KBM-7 (cell line): Measurements from ENCODE around the gene SAMD7.

ENCODE experiments used
- DNase-seq: peaks from one replicate; pipeline ENCODE4 v3.0.0-alpha.2; 2015
- in situ Hi-C: fragments of 300-500 bp; cut with MboI; formaldehyde crosslinking; loops from 2 replicates; pipeline ENCODE4 v1.14.3; 2020; ENCODE audit warnings: low sequenced_read_pairs, low pct_unique_long_range_greater_than_20kb, mixed read lengths

The SAMD7 gene

DNA sequence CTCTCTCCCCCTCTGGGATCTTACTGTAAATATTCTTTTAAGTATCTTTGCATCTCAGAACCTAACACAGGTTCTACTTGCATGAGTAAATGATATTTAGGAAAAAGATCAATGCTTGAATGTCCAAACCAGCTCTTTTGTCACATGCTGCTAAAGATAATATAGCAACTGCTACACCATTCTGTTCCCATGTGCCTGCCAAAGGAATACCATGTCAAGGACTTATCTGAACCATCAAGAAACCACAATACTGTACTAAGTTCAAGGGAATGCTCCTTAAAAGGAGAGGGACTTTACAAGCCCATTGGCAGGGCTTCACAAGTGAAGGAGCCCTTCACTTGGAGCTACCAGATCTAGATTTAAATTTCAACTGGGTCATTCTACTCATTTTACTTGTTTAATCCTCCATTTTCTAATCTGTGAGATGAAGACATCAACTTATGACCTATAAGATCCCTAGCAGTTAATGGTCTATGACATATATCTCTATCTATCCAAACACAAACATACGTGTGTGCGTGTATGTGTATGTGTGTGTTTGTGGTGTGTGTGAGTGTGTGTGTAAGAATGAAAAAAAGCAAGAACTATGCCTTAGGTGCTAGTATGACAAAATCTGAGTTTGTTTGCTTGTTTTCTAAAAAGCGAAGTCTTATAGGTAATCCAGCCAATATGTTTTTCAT is 42.2 kb downstream of the SAMD7 start:
- in situ Hi-C loops: no loop called here
- DNase-seq: no peak

DNA sequence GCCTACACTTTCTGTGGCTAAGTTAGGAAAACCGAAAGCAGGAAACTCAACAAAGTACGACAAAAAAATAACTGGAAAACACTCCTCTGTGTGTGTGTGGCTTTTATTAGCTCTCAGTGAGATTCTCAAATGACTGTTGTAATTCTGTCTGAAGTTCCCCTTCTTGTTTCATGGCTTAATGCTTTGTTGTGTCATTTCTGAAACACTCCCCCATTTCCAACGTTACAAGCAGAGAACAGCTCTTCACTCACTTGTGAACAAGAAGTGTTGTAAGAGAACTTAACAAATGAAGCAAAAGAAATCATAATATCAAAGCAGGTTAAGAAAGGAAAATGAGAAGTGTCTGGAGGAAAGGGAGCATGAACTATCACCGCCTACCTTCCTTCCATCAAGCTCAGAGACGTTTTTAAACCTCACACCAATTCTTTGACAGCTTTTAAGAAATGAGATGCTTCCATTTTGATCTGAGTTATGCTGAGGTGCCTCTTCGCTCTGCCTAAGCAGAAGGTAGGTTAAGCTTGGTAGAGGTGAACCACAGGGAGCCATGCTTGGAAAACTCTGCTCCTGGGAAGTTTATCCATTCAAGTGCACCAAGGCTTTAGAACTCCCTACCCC is 42.9 kb downstream of the SAMD7 start:
- in situ Hi-C loops: no loop called here
- peak; percentile 73 for DNase-seq

DNA sequence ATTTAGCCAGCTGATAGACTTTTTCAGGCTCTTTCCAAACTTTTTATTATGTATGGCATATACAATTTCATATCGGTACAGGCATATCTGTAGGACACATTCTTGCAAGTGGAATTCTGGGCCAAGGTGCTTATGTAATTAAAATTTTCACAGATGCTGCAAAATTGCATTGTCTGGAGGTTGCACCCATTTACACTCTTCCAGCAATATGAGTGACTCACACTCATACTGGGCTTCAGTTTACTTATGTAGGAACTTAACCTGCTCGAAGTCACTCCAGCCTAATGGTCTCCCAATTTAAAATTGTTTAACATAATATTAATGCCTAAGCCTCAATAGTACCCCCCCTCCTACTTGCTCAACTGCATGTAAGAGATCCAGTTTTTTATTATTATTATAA is 44.0 kb downstream of the SAMD7 start:
- in situ Hi-C loops: no loop called here
- DNase-seq: no peak

DNA sequence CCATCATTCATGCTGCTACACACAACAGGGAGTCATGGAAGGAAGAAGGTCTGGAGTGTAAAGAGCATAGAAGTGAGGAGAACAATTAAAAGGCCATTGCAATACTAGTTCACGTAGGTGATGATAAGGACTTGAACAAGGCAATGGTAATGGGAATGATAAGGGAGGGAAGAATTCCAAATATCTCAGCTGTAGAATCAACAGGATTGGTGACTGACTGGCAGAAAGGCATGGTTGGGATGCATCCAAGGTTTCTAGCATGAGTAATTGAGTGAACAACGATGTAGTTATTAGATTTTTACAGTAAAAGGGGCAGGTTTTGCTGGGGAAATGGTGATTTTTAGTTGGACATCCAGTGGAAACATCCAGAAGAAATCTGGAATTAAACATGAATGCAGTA is 52.8 kb downstream of the SAMD7 start:
- no peak for DNase-seq
- in situ Hi-C loops: no loop called here

DNA sequence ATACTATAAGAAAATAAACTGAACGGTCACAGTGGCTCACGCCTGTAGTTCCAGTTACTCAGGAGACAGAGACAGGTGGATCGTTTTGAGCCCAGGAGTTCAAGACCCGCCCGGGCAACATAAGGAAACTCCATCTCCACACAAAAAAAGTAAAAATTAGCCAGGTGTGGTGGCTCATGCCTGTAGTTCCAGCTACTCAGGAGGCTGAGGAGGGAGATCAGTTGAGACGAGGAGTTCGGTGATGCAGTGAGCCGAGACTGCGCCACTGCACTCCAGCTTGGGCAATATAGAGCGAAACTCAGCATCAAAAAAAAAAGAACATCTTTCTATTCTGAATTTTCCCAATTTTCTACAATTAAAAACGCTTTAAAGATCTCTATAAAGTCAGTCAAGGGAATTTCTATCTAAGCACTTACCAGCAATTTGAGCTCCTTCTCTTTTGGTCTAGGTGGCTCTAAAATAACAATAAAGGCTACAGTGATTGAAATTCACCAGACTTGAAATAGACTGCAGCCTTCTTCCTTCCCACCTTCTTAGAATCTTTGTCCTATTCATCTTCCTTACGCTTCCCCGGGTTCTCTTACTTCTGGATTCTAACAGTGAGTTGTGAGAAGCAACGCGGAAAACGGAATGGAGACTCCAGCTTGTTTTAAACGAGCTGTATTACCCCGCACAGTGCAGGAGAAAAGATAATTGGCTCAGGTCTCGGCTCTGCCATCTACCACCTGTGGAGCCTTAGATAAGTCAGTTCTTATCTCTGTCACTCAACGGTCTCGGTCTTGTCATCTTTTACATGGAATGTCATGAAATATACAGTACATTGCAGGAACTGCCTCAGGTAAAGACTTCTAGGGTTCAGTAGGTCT is 54.4 kb downstream of the SAMD7 start:
- in situ Hi-C loops: no loop called here
- DNase-seq: no peak

DNA sequence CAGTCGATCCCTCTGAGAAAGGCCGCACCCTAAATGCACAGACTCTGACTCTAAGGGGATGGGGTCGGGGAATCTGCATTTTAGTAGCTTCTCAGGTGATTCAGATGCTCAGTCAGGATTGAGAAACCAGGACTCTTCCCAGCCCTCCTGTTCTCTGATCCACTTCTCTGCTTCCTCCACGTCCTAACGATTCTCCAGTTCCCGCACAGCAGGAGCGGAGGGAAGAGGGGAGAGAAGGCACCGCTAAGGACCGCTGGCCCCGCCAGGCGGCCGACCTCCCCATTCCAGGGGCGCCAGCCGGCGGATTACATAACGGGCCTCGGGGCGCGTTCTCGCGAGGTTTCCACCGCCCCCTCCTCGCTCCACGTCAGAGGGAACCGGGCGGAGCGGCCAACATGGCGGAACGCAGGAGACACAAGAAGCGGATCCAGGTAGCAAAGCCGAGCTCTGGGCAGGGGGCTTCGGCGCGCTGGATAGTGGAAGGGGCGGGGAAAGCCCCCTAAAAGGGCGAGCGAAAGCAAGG is 55.1 kb downstream of the SAMD7 start, which contains the start of gene SEC62:
Gene SEC62 (plus strand): TSS at position 380 of the 523 bp plus-strand sequence. CDS start 16 bp downstream, at position 396.
- in situ Hi-C loops: no loop called here
- peak; percentile 94 for DNase-seq

DNA sequence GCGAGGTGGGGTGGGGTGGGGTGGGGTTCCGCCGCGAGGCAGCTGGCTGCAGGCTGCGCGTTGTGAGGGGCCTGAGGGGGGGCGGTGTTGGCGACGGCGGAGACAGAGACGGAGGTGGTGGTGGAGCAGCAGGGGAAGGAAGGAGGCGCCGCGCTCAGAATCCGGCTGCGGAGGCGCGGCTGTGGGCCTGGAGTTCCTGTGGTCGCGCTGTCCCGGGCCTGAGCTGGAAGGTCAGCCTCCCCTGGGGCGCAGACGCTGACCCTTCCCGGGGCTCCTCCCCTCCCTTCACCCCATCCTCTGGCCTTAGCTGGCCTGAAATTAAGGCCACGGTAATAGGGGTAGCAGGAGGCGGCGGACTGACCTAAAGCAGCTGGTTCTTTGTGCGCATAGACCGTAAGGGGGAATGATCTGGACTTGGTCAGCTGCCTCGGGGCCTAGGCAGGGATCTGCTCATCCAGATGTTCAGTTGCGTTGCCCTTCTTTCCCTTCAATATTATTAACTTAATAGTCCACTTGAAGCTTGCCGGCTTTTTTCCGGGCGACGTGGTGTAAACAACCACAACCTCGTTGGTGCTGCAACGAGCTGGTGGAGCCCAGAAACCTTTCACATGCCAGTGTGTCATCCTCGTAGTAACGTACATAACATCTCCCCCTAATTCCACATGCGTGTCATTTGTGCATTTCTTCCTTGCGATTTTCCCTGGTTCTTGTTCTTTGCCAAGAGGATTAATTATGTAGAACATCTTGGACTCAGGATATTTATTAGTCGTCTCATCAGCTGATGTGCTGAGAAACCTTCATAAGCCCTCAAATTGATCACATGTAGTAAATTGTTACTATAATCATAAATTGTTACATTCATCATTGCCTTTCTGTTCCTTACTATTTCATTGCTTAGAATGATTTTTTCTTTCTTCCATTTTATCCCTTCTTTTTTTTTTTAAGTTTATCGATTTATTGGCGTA is 55.9 kb downstream of the SAMD7 start:
- peak; percentile 68 for DNase-seq
- in situ Hi-C loops: no loop called here

DNA sequence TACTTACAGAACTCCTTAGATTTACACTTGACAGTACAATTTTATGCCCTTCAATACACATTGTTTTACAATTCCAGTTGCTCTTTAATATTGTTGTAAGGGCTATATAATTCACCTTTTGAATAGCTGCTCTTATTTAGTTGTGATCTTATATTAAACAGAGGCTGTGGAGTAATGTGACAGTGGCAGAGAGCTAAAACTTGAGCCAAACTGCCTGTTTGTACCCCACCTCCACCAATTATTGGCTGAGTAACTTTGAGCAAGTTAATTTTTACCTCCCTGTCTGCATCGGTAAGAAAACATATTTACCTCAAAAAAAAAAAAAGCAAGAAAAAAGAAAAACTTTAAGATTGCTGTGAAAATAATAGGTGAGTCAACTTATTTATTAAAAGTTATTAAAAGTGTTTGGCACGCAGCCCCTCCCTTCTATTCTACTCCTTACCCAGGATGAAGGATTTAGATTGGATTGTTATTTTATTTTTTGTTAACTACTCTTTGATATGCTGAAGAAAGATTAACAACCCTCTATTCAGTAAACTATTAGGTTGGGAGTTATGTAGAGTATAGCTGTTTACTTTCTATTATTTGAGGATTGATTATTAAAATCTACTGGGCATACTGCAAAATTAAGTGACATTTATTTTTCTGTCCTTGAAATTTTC is 57.0 kb downstream of the SAMD7 start:
- DNase-seq: no peak
- in situ Hi-C loops: no loop called here

DNA sequence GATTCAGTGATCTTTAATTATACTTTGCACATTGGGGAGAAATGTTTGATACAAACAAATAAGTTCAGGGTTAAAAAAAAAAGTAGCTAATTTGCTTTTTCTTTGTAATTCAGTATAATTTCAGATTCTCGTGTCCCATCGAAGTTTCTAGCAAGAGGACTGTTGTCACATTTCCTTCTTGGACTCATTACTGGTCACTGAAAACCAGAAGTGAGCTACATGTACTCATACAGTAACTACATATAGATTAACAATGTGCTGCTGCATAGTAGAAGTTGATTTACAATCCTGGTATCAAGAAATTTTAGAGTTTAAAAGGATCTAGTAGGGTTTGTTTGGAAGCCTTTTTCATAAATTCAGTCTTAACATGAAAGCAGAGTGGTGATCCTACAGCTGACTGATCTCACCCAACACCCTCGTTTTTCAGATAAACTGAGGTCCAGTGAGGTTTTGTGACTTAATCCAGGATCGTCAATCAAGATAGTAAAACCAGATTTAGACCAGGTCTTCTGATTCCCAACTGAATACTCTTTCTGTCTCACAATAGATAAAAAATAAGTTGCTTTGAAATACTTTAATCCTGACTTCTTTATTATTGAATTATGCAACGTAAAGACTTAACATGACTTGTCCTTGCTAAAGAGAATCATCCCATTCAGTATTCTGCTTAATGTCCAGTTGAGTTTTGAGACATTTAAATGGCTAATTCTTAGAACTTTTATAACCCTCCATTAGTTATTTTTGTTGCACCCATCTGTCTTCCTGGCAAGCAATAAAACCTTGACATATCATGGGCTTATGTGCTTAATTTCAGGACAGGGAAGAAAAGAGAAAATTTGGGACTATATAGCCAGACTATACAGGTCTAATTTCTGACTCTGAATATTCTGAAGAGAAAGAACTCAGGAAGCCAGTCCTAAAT is 58.1 kb downstream of the SAMD7 start:
- no peak for DNase-seq
- in situ Hi-C loops: no loop called here

DNA sequence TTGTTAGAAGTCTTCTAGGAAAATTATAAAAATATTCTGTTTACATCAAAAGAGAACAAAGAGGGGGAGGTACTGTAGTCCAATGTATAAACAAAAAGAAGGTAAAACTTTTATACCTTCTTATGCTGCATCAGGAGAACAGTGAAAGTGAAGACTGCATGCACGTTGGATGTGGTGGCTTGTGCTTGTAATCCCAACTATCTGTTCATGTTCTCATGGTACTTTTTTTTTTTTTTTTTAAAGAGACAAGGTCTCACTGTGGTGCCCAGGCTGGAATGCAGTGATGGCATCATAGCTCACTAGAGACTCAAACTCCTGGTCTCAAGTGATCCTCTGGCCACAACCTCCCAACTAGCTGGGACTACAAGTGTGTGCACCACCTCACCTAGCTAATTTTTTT is 59.5 kb downstream of the SAMD7 start:
- no peak for DNase-seq
- in situ Hi-C loops: no loop called here

DNA sequence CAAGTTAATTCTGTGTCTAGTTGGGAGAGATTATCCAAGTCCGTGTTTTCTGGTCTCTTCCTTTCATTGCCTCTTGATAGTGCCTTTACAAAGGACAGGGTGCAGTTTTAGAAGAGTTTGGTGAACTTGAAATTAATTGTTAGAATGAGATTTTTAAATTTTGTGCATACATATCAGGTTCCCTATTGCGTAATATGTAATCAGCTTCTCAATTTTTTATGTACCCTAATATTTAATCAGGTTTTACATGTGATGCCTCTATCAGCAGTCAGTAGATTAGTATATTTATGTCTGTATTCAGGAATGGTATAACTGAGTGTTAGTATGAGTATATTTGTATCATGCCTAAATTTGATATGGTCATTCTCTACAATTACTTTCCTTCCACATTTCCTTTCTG is 60.1 kb downstream of the SAMD7 start:
- DNase-seq: no peak
- in situ Hi-C loops: no loop called here

DNA sequence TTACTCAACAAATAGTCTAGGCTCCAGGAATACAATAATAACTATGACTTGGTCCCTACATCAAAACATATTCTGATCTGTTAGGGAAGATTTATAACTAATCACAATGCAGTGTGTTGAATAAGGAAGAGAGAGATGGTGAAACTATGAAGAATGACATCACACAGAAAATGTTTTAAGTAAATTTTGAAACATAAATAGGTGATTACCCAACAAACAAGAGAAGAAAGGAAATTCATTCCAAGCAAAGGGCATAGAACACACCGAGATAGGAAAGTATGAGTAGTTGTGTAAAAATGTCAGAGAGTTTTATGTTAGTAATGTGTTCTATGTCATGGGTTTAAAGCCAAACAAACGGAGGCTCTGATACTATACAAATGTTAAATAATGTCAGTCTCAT is 68.7 kb downstream of the SAMD7 start:
- no peak for DNase-seq

DNA sequence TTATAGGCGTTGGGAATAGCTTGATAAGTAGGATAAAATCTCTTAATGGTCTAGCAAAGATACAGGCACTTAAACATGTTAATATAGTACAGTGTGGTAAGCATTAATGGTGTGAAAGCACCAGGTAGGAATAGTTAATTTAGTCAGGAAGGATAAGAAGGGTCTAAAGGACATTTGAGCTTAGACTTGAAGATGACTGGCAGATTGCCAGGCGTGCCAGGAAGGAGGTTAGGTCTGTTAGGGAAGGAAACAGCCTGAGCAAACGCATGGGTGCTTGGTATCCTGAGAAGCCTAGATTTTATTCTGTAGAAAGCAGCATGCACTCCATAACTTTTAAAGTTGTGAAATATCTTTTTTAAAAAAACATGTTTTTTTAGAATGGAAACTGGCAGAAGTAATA is 72.9 kb downstream of the SAMD7 start:
- in situ Hi-C loops: no loop called here
- no peak for DNase-seq

More for the DNA sequence above, 68.7 kb downstream of the SAMD7 start:
- in situ Hi-C loops: no loop called here
